Peyer's patch (tissue), 4 donors: ENCODE results near the gene CLASP1. TPM values are rescaled to one million over a fixed set of nuclear protein-coding genes. Genes with fewer than 3 reads are reported as not detected.
"Not testable (repeated sequence)": the region's sequence is repeated elsewhere in the genome, so short reads cannot be mapped to it uniquely, and the experiment has no call there.

Experiments used
- DNase-seq, 3 donors: peaks; one replicate each; pipeline ENCODE4 v3.0.0-alpha.2; 2017 to 2019
- H3K27ac ChIP-seq, 4 donors: fragments of 200-600 bp; sonication (generic); one replicate each; pipeline ENCODE4 v1.5.1; 2016 to 2019
- H3K27me3 ChIP-seq, 2 donors: fragments of 200-600 bp; sonication (generic); one replicate each; pipeline ENCODE4 v1.5.1; 2019
- H3K36me3 ChIP-seq, 3 donors: fragments of 200-600 bp; sonication (generic); one replicate each; pipeline ENCODE4 v1.5.1; 2016 to 2019
- H3K4me1 ChIP-seq, 4 donors: fragments of 200-600 bp; sonication (generic); one replicate each; pipeline ENCODE4 v1.5.1; 2016 to 2019
- H3K4me3 ChIP-seq, 4 donors: fragments of 200-600 bp; sonication (generic); 1 replicate in 3 of 4; 2 replicates in 1 of 4; pipeline ENCODE4 v1.5.1; 2016 to 2019; ENCODE audit warnings: mild to moderate bottlenecking in 1 of 4
- H3K9me3 ChIP-seq, 4 donors: fragments of 200-600 bp; sonication (generic); one replicate each; pipeline ENCODE4 v1.5.1; 2016 to 2019; ENCODE audit warnings: mild to moderate bottlenecking in 1 of 4
- POLR2A ChIP-seq, 2 donors: fragments of 450-650 bp; IDR thresholded peaks; one replicate each; pipeline ENCODE4 v1.5.1; 2017; ENCODE audit warnings: antibody characterized with exemption in 2 of 2, mild to moderate bottlenecking in 2 of 2, moderate library complexity in 2 of 2
- total RNA-seq, 4 donors: library from RNA; depleted of rRNA; stranded (reverse); fragments of >200 nt; gene quantifications; one replicate each; pipeline ENCODE4 v1.1.0, GENCODE V29; 2016
- TF ChIP-seq, protein P1 (sequence below), 6 experiments: fragments of 450-650 bp in 4 of 6; fragments of 200-600 bp in 2 of 6; sonication (generic) in 1 of 6; IDR thresholded peaks; one replicate each; pipeline ENCODE4 v1.5.1; 2017 to 2019; ENCODE audit warnings: antibody characterized with exemption in 6 of 6, mild to moderate bottlenecking in 3 of 6, moderate library complexity in 1 of 6

Gene CLASP1
- total RNA-seq, 4 donors from 2014 or later: 30.5 to 130 (median 73.7) TPM

DNA sequence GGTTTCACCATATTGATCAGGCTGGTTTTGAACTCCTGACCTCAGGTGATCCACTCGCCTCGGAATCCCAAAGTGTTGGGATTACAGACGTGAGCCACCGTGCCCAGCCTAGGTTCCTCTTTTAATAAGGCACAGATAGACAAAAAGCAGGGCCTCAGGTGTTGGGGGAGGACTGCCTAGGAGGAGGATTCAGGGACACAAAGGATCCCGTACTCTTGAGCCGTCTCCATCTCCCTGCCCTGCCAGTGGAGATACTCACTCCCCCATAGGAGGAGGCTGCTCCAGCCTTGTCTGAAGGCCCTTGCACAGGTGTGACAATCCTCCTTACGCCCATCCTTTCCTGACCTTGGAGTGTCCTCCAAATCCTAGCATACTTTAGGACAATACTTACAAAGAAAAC lies 332.3 kb downstream of the CLASP1 start:
- Histone ChIP-seq H3K4me1 (no peaks in the 10 kb centered on the region), H3K27me3 (no peaks in the 10 kb centered on the region), H3K9me3 (no peaks in the 10 kb centered on the region), H3K4me3 (no peak overlapping the region), H3K36me3 (no peaks in the 10 kb centered on the region), H3K27ac (no peak overlapping the region)
- TF ChIP-seq, protein P1, sequence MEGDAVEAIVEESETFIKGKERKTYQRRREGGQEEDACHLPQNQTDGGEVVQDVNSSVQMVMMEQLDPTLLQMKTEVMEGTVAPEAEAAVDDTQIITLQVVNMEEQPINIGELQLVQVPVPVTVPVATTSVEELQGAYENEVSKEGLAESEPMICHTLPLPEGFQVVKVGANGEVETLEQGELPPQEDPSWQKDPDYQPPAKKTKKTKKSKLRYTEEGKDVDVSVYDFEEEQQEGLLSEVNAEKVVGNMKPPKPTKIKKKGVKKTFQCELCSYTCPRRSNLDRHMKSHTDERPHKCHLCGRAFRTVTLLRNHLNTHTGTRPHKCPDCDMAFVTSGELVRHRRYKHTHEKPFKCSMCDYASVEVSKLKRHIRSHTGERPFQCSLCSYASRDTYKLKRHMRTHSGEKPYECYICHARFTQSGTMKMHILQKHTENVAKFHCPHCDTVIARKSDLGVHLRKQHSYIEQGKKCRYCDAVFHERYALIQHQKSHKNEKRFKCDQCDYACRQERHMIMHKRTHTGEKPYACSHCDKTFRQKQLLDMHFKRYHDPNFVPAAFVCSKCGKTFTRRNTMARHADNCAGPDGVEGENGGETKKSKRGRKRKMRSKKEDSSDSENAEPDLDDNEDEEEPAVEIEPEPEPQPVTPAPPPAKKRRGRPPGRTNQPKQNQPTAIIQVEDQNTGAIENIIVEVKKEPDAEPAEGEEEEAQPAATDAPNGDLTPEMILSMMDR (IDR thresholded peaks at IDR 0.05): no peak
- TF ChIP-seq POLR2A (IDR thresholded peaks at IDR 0.05): no peak
- DNase-seq: peak in 1 of 3 donors; percentile 11

DNA sequence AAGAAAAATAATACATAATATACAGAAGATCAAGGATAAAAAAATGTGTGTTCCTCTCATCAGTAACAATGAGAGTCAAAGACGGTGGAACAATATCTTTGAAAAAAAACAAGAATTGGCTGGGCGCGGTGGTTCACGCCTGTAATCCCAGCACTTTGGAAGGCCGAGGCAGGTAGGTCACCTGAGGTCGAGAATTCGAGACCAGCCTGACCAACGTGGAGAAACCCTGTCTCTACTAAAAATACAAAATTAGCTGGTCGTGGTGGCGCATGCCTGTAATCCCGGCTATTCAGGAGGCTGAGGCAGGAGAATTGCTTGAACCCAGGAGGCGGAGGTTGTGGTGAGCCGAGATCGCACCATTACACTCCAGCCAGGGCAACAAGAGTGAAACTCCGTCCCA lies 335.6 kb downstream of the CLASP1 start:
- not testable (repeated sequence) for H3K27me3 ChIP-seq, H3K36me3 ChIP-seq, H3K4me3 ChIP-seq, H3K27ac ChIP-seq, H3K4me1 ChIP-seq, H3K9me3 ChIP-seq
- DNase-seq: peak in 1 of 3 donors; percentile 7

DNA sequence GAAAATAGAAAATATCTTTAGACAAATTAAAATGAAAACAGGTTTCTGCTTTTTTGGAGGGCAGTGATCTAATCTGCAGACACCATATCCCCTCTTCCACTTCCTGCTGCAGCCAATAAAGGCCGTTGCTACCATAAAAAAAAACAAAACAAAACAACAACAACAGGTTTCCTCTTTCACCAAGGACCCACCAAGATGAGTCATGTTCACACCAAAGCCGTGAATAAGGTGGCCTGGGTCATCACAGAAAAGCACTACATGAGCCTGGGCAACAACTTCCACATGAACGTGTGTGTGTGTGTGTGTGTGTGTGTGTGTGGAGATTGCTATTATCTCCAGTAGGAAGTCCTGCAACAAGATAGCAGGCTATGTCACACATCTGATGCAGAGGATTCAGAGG lies 339.5 kb downstream of the CLASP1 start:
- Histone ChIP-seq H3K4me1 (no peaks in the 10 kb centered on the region), H3K4me3 (no peak overlapping the region), H3K27me3 (no peaks in the 10 kb centered on the region), H3K9me3 (no peaks in the 10 kb centered on the region), H3K27ac (no peak overlapping the region), H3K36me3 (no peaks in the 10 kb centered on the region)
- peak in 1 of 3 donors; percentile 28 for DNase-seq
- TF ChIP-seq, protein P1 (IDR thresholded peaks at IDR 0.05): no peak
- TF ChIP-seq POLR2A (IDR thresholded peaks at IDR 0.05): no peak

DNA sequence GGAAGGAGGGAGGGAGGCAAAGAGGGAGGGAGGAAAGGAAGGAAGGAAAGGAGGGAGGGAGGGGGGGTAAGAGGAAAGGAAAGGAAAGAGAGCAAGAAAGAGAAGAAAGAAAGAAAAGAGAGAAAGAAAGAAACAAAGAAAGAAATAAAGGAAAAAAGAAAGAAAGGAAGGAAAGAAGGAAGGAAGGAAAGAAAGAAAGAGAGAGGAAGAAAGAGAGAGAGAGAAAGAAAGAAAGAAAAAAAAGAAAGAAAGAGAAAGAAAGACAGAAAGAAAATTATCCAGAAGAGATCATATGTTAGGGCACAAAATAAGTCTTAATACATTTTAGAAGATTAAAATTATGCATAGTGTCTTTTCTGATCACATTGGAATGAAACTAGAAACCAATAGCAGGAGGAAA lies 339.9 kb downstream of the CLASP1 start:
- no peak for DNase-seq
- Histone ChIP-seq H3K4me1 (no peaks in the 10 kb centered on the region), H3K9me3 (no peaks in the 10 kb centered on the region), H3K4me3 (no peak overlapping the region), H3K36me3 (no peaks in the 10 kb centered on the region), H3K27me3 (no peaks in the 10 kb centered on the region), H3K27ac (no peak overlapping the region)
- no peak for TF ChIP-seq POLR2A (IDR thresholded peaks at IDR 0.05)
- TF ChIP-seq, protein P1 (IDR thresholded peaks at IDR 0.05): no peak

DNA sequence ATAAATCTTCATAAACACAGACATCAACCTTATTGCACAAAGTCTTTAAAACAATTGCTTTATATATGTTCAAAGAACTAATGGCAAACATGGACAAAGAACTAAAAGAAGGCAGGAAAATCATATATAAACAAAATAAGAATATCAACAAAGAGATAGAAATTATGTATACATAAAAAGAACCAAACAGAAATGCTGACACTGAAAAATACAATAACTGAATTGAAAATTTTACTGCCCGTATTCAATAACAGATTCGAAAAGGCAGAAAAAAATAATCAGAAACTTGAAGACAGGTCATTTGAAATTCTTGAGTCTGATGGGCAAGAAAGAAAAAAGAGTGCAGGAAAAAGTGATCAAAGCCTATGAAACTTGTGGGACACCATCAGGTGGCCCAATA lies 342.2 kb downstream of the CLASP1 start:
- H3K36me3 ChIP-seq: no peaks in the 10 kb centered on the region
- no peak for DNase-seq
- H3K4me1 ChIP-seq: no peaks in the 10 kb centered on the region
- H3K27ac ChIP-seq: no peak overlapping the region
- no peak for TF ChIP-seq POLR2A (IDR thresholded peaks at IDR 0.05)
- TF ChIP-seq, protein P1 (IDR thresholded peaks at IDR 0.05): no peak
- no peak overlapping the region for H3K4me3 ChIP-seq
- no peaks in the 10 kb centered on the region for H3K27me3 ChIP-seq
- no peaks in the 10 kb centered on the region for H3K9me3 ChIP-seq

DNA sequence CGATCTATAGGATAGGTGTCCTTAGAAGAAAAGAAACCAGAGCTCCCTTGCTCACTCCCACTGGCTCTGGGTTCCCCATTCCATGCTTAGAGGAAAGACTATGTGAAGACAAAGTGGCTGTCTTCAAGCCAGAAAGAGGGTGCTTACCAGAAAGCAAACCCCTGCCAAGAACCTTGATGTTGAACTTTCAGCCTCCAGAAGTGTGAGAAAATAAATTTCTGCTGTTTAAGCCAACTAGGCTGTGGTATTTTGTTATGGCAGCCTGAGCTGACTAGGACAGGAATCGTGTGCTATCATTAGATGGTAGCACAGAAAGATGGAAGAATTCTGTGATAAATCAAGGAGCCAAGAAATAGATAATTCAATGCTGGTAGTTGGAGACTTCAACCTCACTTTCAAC lies 344.3 kb downstream of the CLASP1 start:
- H3K27me3 ChIP-seq: no peaks in the 10 kb centered on the region
- no peaks in the 10 kb centered on the region for H3K4me1 ChIP-seq
- no peak for DNase-seq
- no peak overlapping the region for H3K27ac ChIP-seq
- no peaks in the 10 kb centered on the region for H3K36me3 ChIP-seq
- no peaks in the 10 kb centered on the region for H3K9me3 ChIP-seq
- no peak for TF ChIP-seq POLR2A (IDR thresholded peaks at IDR 0.05)
- TF ChIP-seq, protein P1 (IDR thresholded peaks at IDR 0.05): no peak
- H3K4me3 ChIP-seq: no peak overlapping the region
